AG10803 (cell line): ENCODE data around the gene ZFP42.

ENCODE experiments used
- DNase-seq: peaks from one replicate; pipeline ENCODE4 v3.0.0; 2010; ENCODE audit warnings: low read depth
- H3K4me3 ChIP-seq: 2 replicates; pipeline ENCODE4 v1.5.1; 2011; ENCODE audit warnings: mild to moderate bottlenecking, low read length, control low read depth
- CTCF ChIP-seq: conservative IDR thresholded peaks from 2 replicates; pipeline ENCODE4 v1.5.1; 2011; ENCODE audit warnings: mild to moderate bottlenecking, low read length, control low read depth, inconsistent platforms

Gene ZFP42

DNA sequence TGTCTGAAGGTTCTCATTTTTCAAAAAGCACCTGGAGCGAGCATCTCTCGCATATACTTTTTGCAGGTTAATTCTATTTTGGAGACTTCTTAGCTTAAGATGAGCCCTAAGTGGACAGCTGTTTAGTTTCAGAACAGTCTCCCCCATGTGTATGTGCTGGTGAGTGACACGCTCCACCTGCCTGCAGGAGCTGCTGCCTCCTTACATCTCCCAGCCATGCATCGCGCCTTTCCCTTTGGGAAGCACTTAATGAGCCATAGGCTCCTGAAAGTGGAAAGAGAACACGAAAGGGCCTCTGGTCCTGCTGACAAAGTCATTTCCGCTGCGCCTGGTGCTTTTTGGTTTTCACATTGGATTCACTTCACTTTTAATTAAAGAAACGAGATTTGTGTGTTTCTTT lies 57.7 kb downstream of the ZFP42 start:
- no peak for DNase-seq
- H3K4me3 ChIP-seq, result no peak overlapping the region
- no peak for TF ChIP-seq CTCF
